ENCODE measurements around the gene CD9.

DNA sequence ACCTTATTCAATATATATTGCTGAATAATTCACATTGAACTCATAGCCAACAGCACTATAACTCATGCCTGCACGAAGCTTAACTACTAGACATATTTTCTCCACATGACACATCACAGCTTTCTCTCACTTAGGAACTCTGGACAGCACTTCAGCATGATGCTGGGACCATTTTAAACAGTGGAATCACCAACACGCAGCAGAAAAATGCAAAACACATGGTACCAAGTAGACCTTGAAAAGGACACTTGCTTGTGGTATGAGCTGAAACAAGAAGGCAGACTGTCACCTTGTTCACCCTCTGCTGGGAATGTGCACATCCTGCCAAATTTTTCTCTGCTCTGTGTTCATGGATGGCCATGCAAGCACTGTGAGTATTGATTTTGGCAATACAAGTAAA is 34.8 kb upstream of the CD9 start:
- TF ChIP-seq BHLHE40 (IDR thresholded peaks at IDR 0.05; ENCODE audit: borderline replicate concordance) (no peak), TARDBP (IDR thresholded peaks at IDR 0.05) (no peak), FOXM1 (IDR thresholded peaks at IDR 0.05; ENCODE audit: borderline replicate concordance) (no peak), SP1 (IDR thresholded peaks at IDR 0.05) (no peak), FOXA1 (IDR thresholded peaks at IDR 0.05) (no peak)

All from HEK293T (cell line).